Activated CD4-positive, CD25-positive, alpha-beta regulatory T cell treated with anti-CD3 and anti-CD28 coated beads, Interleukin-2, amount 50 U/mL, for 16 hours (primary cell): ENCODE measurements around the gene KCNAB1.

Experiments used
- DNase-seq: peaks from one replicate; pipeline ENCODE4 v3.0.0-alpha.2; 2020; ENCODE audit warnings: low read depth, low spot score

The KCNAB1 gene

GRCh38 chr3:156488767-156489166 is 368.4 kb downstream of the KCNAB1 start:
- DNase-seq = no peak

- DNase-seq = no peak
Observed at GRCh38 chr3:156489462-156489911, 369.1 kb downstream of the KCNAB1 start.

- no peak for DNase-seq
Observed at GRCh38 chr3:156491192-156491591, 370.8 kb downstream of the KCNAB1 start.

DNA sequence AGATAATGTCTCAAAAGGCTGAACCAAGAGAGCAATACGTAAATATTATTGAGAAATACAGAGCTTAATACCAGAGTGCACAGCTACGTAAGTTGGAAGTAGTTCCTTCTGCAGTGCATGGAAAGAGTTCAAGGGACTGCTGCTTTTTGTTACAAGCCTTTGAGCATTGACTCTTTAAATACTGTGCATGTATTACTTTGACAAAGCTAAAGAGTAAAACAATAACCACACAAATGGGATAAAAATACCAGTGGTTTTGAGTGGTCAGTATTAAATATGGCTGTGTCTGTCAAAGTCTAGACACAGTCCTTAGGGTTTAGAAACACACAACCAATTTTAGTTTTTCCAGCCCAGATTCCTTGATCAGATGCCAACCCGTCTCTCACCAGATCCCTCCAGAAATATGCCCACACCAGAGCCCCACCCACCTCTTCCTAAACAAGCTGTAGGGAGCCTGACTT is 372.5 kb downstream of the KCNAB1 start:
- no peak for DNase-seq

- no peak for DNase-seq
Observed at GRCh38 chr3:156493887-156494286, 373.5 kb downstream of the KCNAB1 start.

- DNase-seq = no peak
Observed at GRCh38 chr3:156495816-156496215, 375.4 kb downstream of the KCNAB1 start.

GRCh38 chr3:156497326-156497725 is 376.9 kb downstream of the KCNAB1 start:
- DNase-seq = no peak

DNA sequence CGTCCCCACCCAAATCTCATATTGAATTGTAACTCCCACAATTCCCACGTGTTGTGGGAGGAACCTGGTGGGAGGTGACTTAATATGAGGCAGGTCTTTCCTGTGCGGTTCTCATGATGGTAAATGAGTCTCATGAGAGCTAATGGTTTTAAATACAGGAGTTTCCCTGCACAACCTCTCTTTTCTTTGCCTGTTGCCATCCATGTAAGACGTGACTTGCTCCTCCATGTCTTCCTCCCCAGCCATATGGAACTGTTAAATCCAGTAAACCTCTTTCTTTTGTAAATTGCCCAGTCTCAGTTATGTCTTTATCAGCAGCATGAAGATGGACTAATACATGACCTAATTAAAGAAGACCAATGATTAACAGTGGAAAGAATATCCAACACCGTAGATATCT is 377.9 kb downstream of the KCNAB1 start:
- DNase-seq = no peak

DNA sequence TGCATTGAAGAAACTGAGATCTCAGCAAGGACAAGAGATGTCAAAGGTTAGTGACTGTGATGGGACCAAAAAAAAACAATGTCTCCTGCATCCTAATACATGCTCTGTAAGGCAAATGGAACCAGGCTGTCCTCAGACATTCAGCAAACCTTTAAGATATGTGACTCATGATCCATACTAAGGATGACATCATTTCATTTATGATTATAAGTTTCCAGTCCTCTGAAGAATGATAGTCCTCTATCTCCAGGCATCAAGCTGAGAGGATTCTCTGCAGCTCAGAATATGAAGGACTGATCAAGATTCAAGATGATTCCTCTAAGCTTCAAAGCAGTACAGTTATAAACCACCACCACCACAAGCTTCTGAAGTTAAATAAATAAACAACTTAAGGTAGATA is 386.9 kb downstream of the KCNAB1 start:
- DNase-seq = no peak

DNA sequence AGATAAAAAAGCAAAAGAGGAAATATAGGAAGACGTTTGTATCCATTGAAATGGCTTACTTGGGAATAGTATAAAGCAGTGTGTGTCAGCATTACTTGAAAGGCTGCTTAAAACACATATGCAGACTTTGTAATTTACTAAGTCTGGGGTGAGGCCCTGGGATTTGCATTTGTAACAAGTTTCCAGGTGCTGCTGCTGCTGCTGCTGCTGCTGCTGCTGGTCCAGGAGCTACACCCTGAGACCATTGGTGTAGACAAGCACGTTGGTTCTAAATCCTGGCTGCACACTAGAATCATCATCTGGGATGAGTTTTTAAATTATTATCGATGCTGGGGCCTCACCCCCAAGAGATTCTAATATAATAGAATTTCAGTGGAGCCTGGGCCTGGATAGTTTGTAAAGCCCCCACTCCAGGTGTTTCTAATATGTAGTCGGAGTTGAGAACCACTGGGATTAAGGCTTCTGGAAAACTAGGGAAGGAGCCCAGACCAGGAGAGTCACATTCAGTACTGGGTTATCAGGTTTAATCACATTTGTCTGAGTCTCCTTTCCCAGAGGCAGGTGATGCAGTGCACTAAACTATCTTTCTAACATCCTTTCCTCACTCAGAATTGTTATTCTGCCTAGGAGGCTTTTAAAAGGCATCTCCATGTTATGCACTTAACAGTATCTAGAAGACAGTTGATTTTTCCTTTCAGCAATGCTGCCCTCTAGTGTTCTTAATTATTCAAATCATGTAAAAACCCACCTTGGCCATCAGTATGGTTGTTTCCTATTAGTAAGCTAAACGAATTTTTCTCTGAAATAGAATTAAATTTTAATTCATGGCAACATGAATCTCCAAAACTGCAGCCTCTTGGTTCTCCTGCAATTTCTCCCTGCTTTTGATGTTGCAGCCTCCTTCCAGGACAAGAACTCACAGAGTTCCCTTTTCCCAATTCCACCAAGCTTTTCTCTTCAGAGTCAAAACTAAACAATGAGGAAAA is 389.1 kb downstream of the KCNAB1 start:
- no peak for DNase-seq

DNA sequence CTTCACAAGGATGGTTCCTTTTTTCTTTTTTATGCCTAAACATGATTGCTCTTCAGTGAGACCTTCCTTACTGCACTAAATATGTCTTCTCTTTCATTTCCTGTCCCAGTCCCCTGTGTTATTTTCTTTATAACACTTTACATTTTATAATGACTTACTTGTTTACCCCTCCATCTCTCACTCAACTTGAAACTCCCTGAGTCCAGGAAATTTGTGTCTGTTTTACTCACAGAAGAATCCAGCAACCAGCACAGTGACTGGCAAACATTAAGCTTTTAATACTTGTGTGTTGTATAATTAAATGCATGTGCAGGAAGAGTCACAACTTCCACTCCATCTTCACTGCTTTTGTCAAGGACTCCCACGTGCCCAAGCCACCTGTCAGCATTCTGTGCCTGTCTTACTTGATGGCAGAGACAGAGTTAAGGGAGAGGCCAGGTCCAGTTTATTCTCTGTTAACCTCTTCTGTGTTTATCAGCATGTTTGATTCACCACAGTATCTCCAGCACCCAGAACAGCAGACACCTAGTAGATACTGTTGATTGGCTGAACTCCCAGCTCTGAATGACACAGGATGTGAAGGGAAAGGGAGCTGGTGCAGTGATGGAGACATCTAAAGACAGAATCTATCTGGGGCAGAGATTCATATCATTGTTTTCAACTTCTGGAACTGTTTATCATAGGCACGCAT is 391.8 kb downstream of the KCNAB1 start:
- no peak for DNase-seq

- DNase-seq = no peak
Observed at GRCh38 chr3:156513619-156514018, 393.2 kb downstream of the KCNAB1 start.

GRCh38 chr3:156516284-156516683 is 395.9 kb downstream of the KCNAB1 start:
- no peak for DNase-seq

- DNase-seq = no peak
Observed at GRCh38 chr3:156516961-156517360, 396.6 kb downstream of the KCNAB1 start.

- DNase-seq = no peak
Observed at GRCh38 chr3:156518726-156519125, 398.3 kb downstream of the KCNAB1 start.

GRCh38 chr3:156519758-156520162 is 399.4 kb downstream of the KCNAB1 start:
- DNase-seq = no peak

- no peak for DNase-seq
Observed at GRCh38 chr3:156522673-156523072, 402.3 kb downstream of the KCNAB1 start.

GRCh38 chr3:156525808-156526207 is 405.4 kb downstream of the KCNAB1 start:
- DNase-seq = no peak

DNA sequence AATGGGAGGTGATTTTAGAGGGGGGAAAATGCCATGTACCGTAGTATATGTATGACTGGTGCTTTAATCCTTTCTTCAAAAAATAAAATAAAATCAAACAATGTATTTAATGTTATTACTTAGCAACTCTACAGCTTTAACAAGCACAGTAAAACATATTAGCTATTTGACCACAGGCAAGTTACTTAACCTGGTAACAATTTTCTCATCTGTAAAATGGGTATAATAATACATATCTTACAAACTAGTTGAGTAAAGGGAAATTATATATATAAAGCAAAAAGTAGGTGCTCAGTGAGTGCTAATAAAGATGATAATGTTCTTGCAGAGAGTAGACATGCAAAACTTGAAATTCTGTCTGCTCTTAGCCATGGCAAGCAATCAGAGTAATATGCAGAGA is 406.7 kb downstream of the KCNAB1 start:
- no peak for DNase-seq

- DNase-seq = no peak
Observed at GRCh38 chr3:156530980-156531379, 410.6 kb downstream of the KCNAB1 start.

GRCh38 chr3:156532730-156533129 is 412.4 kb downstream of the KCNAB1 start:
- no peak for DNase-seq

GRCh38 chr3:156533205-156533604 is 412.8 kb downstream of the KCNAB1 start:
- DNase-seq = no peak
